ENCODE results near the gene PROCR.
A peak's percentile ranks its signal among the peaks of the same experiment; 100 is the strongest.
"Not testable (repeated sequence)": the region's sequence is repeated elsewhere in the genome, so short reads cannot be mapped to it uniquely, and the experiment has no call there.

PROCR gene

DNA sequence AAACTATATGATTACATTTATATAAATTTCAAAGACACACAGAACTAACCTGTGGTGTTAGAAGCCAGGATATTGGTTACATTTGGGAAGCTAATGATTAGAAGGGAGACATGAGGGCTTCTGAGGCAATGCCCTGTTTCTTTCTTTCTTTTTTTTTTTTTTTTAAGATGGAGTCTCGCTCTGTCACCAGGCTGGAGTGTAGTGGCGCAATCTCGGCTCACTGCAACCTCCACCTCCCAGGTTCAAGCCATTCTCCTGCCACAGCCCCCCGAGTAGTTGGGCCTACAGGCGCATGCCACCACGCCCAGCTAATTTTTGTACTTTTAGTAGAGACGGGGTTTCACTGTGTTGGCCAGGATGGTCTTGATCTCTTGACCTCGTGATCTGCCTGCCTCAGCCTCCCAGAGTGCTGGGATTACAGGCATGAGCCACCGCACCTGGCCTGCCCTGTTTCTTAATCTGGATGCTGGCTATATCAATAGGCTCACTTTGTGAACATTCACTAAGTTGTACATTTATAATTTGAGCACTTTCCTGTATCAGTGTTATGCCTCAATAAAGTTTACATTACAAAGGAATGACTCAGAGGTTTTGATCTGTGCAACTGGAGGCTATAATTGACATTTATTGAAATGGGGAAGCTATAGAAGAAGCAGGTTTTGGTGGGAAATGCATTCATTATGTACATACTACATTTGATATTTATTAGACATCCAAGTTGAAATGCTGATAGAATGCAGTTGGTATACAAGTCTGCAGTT, 21.3 kb downstream of the PROCR start:
- DNase-seq (ENCODE audit: low spot score), result not testable (repeated sequence)

DNA sequence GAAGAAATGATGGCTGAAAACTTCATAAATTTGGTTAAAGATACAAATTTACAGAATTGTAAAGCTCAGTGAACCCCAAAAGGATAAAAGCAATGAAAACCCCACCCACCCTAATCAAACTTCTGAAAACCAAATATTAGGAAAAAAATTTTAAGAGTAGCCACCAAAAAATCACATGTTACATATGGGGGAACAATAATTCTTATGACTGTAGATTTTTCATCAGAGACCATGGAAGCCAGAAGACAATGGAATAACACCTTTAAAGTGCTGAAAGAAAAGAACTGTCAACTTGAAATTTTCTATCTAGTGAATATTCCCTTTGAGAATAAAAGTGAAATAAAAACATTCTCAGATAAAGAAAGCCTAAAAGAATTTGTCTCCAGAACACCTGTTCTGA, 24.4 kb downstream of the PROCR start:
- no peak for DNase-seq (ENCODE audit: low spot score)

DNA sequence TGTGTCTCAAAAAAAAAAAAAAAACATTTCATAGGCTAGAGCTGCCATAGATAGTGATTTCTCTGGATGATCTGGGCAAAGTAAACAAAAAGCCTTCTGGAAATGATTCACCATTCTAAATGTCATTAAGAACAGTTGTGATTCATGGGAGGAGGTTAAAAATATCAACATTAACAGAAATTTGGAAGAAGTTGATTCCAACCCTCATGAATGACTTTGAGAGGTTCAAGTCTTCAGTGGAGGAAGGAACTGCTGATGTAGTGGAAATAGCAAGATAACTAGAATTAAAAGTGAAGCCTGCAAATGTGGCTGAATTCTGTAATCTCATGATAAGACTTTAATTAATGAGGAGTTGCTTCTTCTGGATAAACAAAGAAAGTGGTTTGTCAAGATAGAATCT, 27.9 kb downstream of the PROCR start:
- DNase-seq (ENCODE audit: low spot score), result no peak

DNA sequence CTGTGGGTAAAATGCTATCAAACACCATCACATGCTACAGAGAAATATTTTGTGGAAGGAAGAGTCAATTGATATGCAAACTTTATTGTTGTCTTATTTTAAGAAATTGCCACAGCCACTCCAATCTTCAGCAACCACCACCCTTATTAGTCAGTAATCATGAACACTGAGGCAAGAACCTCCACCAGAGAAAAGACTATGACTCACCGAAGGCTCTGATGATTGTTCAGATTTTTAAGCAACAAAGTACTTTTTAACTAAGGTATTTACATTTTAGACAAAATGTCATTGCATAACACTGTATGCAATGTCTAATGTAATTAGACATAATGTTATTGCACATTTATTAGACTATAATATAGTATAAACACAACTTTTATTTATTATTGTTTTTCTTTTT, 28.4 kb downstream of the PROCR start:
- DNase-seq (ENCODE audit: low spot score), result no peak

DNA sequence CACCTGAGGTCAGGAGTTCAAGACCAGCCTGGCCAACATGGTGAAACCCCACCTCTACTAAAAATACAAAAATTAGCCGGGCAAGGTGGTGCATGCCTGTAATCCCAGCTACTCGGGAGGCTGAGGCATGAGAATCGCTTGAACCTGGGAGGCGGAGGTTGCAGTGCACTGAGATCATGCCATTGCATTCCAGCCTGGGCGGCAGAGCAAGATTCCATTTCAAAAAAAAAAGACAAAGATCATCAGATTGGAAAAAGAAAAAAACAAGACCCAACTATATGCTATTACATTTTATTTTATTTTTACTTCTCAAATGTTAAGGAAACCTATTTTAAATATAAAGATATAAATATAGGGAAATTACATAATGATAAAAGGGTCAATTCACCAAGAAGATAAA, 29.6 kb downstream of the PROCR start:
- not testable (repeated sequence) for DNase-seq (ENCODE audit: low spot score)

DNA sequence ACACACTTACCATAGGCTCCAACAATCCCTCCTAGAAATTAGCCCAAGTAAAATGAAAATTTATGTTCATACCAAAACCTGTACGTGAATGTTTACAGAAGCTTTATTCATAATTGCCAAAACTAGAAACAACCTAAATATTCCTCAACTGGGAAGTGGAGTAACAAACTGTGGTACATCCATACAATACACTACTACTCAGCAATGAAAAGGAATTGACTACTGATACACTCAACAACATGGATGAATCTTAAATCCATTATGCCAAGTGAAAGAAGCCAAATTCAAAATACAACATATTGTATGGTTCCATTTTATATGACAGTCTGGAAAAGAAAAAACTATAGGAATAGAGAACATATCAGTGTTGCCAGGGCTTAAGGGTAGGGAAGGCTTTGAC, 34.9 kb downstream of the PROCR start:
- DNase-seq (ENCODE audit: low spot score), result no peak

DNA sequence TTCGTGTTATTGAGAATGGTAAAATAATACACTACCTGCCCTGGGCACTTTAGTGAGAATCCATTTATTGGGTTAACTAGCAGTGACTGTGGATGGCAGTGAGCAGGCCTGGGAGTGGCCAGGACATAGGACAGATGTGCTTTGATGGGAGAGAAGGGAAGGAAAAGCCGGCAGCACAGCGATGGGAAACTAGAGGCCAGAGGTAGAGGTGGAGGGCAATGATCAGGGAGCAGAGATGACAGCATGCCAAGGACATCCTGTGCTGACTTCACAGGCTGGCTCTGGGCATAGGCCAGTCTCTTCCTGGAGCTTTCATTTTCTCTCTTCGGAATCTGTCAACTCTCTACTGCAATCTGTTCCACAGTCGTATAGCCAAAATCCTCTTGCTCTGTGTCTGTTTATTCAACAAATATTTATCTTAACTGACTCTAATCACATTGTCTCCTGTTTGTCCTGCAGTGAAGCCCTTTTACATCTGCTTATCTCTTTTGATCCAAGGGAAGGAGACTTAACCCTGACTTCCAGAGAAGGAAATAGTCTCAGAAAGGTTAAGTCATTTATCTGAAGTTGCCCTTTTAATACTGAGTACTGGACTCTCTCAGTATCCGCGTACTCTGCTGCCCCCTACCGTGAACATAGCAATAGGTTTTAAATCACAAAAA, 36.2 kb downstream of the PROCR start:
- DNase-seq (ENCODE audit: low spot score), result peak; percentile 81

DNA sequence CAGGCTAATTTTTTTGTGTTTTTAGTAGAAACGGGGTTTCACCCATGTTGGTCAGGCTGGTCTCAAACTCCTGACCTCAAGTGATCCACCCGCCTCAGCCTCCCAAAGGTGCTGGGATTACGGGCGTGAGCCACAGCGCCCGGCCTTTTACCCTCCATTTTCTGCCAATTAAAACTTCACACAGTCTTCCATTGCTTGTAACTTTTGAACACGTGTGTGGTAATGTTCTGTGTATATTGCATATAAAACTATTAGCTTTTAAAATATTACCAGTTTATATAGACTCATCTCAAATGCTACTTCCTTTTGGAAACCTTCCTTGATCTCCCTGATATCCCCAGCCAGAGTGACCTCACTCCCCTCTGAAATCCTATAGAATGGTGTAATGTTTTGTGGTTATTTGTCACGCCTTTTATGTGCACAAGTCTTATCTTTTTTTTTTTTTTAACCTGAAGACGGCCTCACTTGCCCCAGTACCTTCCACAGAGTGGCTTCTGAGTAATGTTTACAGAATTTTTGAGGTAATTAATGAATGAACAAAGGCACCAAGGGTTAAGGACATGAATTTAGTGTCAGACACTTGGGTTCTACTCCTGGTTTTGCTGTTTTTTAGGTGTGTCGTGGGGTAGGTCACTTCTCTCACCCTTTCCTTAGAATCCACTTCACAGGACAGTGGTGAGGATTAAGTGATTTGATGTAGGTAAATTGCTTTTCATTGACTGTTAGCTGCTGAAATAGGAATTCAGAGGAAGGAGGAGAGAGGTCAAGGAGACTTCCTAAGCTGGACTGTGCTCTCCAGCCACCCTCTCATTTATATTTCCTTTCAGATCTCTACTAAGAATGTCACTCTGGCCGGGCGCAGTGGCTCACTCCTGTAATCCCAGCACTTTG, 43.4 kb downstream of the PROCR start:
- DNase-seq (ENCODE audit: low spot score), result no peak

DNA sequence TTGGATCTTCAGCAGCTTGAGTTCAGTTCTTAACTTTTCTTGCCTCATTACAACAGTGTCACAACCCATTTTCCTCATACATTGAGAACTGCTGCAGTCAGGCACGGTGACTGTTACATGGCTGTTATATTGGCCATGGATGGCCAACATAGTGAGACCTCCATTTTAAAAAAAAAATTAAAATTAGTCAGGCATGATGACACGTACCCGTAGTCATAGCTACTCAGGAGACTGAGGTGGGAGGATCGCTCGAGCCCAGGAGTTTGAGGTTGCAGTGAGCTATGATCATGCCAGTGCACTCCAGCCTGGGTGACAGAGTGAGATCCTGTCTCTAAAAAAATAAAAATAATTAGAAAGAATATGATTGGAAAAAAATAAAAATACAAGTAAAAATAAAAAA, 44.7 kb downstream of the PROCR start:
- DNase-seq (ENCODE audit: low spot score), result no peak

DNA sequence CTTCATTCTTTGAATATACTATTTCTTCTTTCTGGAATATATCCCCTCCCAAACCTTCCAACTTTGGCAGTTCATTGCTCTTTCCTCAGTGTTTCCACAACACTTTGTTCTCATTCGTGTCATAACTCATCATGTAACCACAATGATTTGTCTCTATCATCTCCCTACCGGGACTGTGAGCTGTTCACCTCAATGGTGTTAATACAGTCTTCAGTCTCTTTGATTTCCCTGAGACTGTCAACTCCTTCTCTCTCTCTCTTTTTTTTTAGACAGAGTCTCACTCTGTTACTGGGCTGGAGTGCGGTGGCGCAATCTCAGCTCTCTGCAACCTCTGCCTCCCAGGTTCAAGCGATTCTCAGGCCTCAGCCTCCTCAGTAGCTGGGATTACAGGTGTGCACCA, 52.1 kb downstream of the PROCR start:
- DNase-seq (ENCODE audit: low spot score), result no peak

DNA sequence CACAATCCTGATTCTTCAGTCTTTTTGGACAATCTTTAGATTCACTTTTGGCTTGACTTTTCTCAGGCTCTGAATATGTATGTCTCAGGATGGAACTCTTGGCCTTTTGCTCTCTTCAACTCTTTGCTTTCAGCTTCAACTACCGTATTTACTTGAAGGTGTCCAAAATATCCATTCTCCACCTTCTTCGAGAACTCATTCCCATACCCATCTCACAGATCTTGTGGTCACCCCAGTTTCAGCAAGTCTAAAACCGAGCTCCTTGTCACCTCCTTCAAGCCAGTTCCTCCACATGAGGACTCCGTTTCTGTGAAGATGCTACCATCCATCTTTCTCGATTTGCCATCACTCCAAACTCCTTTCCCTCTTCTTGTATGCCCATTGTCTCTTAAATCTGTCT, 52.7 kb downstream of the PROCR start:
- DNase-seq (ENCODE audit: low spot score), result no peak

DNA sequence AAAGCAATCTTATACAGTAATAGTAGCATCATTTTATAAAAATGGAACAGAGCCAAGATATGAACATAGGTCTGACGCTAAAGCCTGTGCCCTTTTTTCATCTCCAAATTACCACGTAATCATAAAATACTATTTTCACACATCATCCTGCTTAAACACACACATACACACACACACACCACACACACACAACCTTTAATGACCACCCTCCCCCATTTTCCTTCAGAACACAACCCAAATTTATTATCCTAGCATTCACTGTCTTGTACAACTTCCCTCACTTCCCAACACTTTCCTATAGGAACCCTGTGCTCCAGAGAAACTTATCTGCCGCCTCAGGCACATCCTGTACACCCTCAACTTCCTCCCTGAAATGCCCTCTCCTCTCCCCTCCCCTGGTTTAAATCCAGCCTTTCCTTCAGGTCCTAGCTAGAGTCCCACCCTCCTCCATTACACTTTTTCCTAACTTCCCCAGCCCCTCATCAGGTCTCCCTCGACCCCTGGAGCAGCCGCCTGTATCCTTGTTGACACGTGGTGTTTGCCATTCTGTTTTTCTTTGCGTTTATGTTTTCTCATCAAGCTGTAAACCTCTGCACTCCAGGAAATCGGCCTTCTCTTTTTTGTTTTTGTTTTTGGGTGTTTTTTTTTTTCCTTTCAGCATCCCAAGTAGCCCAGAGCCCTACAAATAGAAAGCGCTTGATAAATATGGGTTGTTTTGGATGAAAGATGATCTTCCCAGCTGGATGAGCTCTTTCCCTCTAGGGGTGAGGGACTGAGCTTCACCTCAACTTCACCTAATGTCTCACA, 53.6 kb downstream of the PROCR start:
- DNase-seq (ENCODE audit: low spot score), result no peak

DNA sequence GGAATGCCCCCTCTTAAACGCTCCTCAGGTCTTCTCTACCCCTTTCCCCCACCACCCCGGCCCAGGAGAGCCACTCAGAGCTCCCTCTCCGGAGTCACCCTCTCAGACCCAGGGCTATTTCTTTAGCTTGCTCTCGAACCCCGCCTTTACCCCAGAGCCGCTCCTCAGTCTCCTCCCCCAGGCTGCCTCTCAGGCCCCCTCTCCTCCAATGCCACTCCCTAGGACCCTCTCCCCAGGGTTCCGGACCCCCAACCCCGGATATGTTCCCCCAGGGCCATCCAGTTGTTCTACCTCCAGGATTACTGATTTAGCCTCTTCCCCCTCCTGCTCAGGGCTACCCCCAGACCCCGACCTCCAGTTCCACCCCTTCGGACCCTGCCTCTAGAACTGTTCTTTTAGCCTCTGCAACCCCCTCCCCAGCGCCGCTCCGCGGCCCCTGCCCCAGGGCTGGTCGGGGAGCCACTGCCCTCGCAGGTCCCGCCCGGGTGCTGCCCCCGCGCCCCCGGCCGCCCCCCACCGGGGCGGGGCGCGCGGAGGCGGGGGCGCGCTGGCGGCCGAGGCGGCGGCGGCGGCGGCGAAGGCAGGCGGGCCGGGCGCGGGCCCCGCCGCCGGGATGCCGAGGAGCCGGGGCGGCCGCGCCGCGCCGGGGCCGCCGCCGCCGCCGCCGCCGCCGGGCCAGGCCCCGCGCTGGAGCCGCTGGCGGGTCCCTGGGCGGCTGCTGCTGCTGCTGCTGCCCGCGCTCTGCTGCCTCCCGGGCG, 54.4 kb downstream of the PROCR start, which contains the start of gene MMP24:
Gene MMP24 (plus strand): TSS at position 565 of the 758 bp plus-strand sequence. CDS start 49 bp downstream, at position 614.
- no peak for DNase-seq (ENCODE audit: low spot score)
